ENCODE measurements around the gene TCP11L1. TPM values are rescaled to one million over a fixed set of nuclear protein-coding genes. Genes with fewer than 3 reads are reported as not detected.
"Not testable (repeated sequence)": the region's sequence is repeated elsewhere in the genome, so short reads cannot be mapped to it uniquely, and the experiment has no call there.

Gene TCP11L1
- total RNA-seq, 1 donor from 2014 or later, result 13.1 TPM

GRCh38 chr11:33064866-33065265 lies 25.5 kb downstream of the TCP11L1 start:
- DNase-seq (ENCODE audit: low read depth in 2 of 2), result no peak

GRCh38 chr11:33065445-33066178 lies 26.2 kb downstream of the TCP11L1 start:
- DNase-seq (ENCODE audit: low read depth in 2 of 2), result peak; percentile 72 to 82

- DNase-seq (ENCODE audit: low read depth in 2 of 2), result no peak
These were observed 27.9 kb downstream of the TCP11L1 start for GRCh38 chr11:33067294-33067693.

- no peak for DNase-seq (ENCODE audit: low read depth in 2 of 2)
These were observed 29.4 kb downstream of the TCP11L1 start for GRCh38 chr11:33068611-33069340.

GRCh38 chr11:33072465-33072864 lies 33.1 kb downstream of the TCP11L1 start:
- DNase-seq (ENCODE audit: low read depth in 2 of 2), result no peak

- DNase-seq (ENCODE audit: low read depth in 2 of 2), result no peak
These were observed 44.5 kb downstream of the TCP11L1 start for GRCh38 chr11:33083918-33084317.

- DNase-seq (ENCODE audit: low read depth in 2 of 2), result no peak
These were observed 46.6 kb downstream of the TCP11L1 start for GRCh38 chr11:33086017-33086416.

- peak in 1 of 2 donors; percentile 9 for DNase-seq (ENCODE audit: low read depth in 2 of 2)
These were observed 50.4 kb downstream of the TCP11L1 start for GRCh38 chr11:33089776-33090175.

GRCh38 chr11:33094157-33094556 lies 54.8 kb downstream of the TCP11L1 start:
- no peak for DNase-seq (ENCODE audit: low read depth in 2 of 2)

- no peak for DNase-seq (ENCODE audit: low read depth in 2 of 2)
These were observed 64.5 kb downstream of the TCP11L1 start for GRCh38 chr11:33103836-33104235.

GRCh38 chr11:33109294-33109895 lies 70.0 kb downstream of the TCP11L1 start:
- no peak for DNase-seq (ENCODE audit: low read depth in 2 of 2)

GRCh38 chr11:33110083-33110482 lies 70.7 kb downstream of the TCP11L1 start:
- DNase-seq (ENCODE audit: low read depth in 2 of 2), result no peak

GRCh38 chr11:33116535-33116934 lies 77.2 kb downstream of the TCP11L1 start:
- no peak for DNase-seq (ENCODE audit: low read depth in 2 of 2)

GRCh38 chr11:33122696-33123095 lies 83.3 kb downstream of the TCP11L1 start:
- not testable (repeated sequence) for DNase-seq (ENCODE audit: low read depth in 2 of 2)

Other genes starting within 250 kb of the TCP11L1 start
- not detected in 2 replicates for gene CCDC73, start 244.9 kb upstream of the TCP11L1 start, total RNA-seq
- 0.22 and 2.6 TPM in 2 replicates for gene PRRG4, start 209.6 kb upstream of the TCP11L1 start, total RNA-seq
- gene QSER1, start 146.8 kb upstream of the TCP11L1 start, total RNA-seq, result 8.3 and 8.7 TPM in 2 replicates
- under 0.01 and 0.20 TPM in 2 replicates for gene DEPDC7, start 23.7 kb upstream of the TCP11L1 start, total RNA-seq
- 14.3 and 15.5 TPM in 2 replicates for gene CSTF3, start 121.9 kb downstream of the TCP11L1 start, total RNA-seq
- gene HIPK3, start 217.8 kb downstream of the TCP11L1 start, total RNA-seq, result 45.1 and 107 TPM in 2 replicates

Data from lung microvascular endothelial cell (primary cell).